T-helper 2 cell (primary cell): ENCODE results near the gene ATXN7L2.

Experiments used
- DNase-seq, 5 experiments: peaks; one replicate each; pipeline versions ENCODE4 v3.0.0 to v3.0.0-alpha.2; 2012 to 2022

Gene ATXN7L2

DNA sequence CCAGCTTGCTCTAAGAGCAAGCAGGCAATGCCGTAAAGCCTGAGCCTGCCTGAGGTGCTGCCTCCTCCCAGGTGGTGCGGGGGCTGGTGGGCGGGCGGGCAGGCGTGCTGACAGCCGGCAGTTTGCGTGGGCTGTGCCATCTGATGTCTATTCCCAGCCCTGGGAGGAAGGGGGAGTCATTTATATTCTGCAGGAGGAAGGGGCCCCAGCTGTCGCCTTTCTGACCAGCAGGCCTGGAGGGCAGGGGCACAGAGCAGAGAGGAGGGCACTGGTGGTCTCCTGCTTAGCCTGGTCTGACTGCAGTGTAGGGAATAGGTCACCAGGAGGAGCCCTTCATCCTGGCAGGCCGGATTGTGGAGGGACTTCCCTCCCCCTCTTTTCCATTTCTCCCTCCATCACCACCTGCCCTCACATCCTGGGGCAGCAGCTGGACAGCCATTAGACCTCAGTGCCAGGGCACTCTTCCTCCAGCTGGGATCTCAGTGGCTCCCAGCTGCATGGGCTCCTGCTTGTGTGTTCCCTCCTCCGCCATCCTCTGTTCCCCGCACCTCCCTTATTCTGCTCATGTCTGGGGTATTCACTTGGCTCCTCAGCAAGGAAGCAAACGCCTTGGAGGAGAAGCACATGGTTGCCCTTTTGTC, 14.6 kb downstream of the ATXN7L2 start:
- no peak for DNase-seq

DNA sequence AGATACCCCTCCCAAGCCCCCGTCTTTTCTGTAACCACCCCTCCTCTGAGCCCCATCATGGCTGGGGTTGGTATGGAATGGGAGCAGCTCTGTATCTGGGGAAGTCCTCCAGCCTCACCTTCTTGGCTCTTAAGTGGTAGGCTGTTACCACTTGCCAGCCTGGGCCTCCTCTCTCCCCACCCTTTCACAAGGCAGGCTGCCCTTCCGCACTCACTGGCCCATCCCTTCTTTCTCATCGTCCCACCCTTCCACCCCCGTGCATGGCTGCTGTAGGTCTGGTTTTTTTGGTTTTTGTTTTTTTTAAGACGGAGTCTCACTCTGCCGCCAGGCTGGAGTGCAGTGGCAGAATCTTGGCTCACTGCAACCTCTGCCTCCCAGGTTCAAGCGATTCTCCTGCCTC, 15.4 kb downstream of the ATXN7L2 start:
- no peak for DNase-seq

DNA sequence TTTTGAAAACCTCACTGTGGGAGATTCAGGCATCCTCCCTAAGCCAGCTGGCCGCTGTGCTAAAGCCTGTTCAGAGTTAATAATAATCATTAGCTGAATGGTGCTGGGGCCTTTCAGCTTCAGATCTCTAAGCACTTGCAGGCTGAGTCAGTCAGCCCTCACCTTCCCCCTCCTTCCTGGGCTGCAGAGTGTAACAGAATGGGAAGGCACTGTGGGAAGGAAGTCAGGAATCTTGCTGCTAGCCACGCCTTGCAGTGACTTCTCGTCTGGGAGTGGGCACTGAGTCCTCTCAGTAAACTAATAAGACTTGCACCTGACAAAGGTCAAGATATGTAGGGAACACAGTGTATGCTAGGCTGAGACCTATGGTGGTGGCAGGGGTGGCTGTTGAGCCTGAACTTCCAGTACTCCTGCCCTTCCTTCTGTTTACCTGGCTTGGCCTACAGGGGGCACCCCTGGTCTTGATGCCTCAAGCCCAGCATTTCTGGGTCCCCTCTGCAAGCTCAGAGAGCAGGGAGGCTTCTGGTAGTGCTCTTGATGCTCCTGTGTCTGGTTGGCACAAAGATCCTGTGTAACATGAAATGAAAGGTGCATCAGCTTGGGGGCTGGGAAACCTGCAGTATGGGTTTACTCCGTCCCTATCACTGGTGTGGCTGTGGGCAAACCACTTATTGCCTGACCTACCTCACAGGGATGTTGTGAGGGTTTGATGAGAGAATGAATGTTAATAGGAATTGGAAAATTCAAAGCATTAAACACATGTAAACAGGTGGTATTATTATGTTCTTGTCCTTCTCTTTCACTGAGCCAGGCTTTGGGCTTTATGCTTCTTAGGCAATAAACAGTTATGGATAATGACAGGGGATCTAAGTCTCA, 16.2 kb downstream of the ATXN7L2 start:
- peak in 4 of 5 experiments; percentile 36 to 58 (median 48) for DNase-seq

- DNase-seq: no peak
These were observed 17.3 kb downstream of the ATXN7L2 start for GRCh38 chr1:109500941-109501381.

- DNase-seq: no peak
These were observed 18.1 kb downstream of the ATXN7L2 start for GRCh38 chr1:109501644-109502363.

- peak in 3 of 5 experiments; percentile 56 to 70 (median 69) for DNase-seq
These were observed 18.7 kb downstream of the ATXN7L2 start for GRCh38 chr1:109502364-109502851.

- DNase-seq: no peak
These were observed 20.2 kb downstream of the ATXN7L2 start for GRCh38 chr1:109503935-109504334.

DNA sequence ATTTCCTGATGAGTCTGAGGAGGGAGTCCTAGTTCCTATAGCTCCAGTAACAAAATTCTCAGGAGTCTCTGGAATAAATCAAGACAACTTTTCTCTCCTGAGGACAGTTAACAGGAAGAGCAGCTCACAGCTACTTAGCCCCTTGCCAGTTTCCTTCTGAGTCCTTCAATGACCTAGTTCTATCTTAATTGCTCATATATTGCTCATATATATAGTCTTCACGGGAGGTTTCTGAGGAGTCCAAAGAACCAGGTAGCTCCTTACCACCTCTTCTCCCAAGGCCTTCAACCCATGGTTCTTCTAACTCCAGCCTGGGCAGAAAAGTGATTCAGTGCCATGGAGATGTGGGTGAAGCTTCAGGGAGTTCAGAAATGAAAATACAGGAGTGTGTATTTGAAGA, 21.3 kb downstream of the ATXN7L2 start:
- DNase-seq: no peak

GRCh38 chr1:109508001-109508872, 24.5 kb downstream of the ATXN7L2 start:
- no peak for DNase-seq

- DNase-seq: no peak
These were observed 25.1 kb downstream of the ATXN7L2 start for GRCh38 chr1:109508873-109509175.

- DNase-seq: peak; percentile 39 to 76 (median 48)
These were observed 25.8 kb downstream of the ATXN7L2 start, which contains the start of gene AMIGO1 for GRCh38 chr1:109509176-109510134. TSS of gene AMIGO1 (minus strand) at chr1:109509727. CDS start at chr1:109508912, 815 bp downstream.

DNA sequence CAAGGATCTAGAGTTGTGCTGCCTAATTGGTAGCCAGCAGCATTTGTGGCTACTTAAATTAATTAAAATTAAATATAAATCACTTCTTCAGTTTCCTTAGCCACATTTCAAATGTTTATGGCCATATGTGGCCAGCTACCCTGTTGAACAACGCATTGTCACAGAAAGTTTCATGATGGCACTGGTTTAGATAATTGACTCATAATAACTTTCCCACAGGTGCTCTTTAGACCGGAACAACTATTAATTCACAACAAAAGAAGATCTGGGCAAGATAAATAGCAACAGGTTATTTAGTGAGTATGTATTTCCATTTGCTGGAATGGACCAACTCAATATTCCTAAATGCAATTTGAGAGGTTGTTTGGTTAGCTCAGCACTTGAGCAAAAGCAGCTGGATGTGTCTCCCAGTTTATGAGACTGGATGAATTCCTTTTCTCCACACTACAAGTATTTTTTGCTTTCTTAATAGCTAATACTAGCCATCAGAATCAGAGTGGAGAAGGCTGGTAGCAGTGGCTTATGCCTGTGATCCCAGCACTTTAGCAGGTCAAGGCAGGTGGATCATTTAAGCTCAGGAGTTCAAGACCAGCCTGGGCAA, 29.5 kb downstream of the ATXN7L2 start:
- no peak for DNase-seq

DNA sequence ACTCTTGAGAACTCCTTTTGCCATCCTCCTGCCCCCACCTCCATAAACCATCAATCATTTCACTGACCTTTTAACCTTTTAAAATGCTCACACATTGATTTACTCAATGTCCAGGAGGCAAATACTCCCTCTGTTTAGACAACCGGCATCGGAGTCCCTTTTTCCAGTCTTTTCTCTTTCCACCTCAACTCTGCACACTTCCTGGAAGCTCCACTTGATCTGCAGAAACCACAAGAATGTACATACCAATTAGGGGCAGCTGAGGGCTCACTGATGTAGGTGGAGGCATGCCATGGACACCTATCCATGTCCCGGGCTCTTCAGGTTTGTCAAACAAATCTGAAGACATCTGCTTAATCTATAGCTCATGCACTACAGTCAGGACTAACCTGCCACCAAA, 31.1 kb downstream of the ATXN7L2 start:
- DNase-seq: no peak

- DNase-seq: no peak
These were observed 33.2 kb downstream of the ATXN7L2 start for GRCh38 chr1:109516872-109517271.

DNA sequence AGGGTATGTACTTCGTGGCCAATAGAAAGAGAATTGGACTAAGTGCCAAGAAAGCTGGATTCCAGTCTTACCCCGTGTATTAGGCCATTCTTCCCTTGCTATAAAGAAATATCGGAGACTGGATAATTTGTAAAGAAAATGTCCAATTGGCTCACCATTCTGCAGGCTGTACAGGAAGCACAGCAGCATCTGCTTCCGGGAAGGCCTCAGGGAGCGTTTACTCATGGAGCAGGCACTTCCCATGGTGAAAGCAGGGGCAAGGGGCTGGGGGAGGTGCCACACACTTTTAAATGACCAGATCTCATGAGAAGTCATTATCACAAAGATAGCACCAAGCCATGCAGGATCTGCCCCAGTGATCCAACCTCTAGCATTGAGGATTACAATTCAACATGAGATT, 33.6 kb downstream of the ATXN7L2 start:
- no peak for DNase-seq

DNA sequence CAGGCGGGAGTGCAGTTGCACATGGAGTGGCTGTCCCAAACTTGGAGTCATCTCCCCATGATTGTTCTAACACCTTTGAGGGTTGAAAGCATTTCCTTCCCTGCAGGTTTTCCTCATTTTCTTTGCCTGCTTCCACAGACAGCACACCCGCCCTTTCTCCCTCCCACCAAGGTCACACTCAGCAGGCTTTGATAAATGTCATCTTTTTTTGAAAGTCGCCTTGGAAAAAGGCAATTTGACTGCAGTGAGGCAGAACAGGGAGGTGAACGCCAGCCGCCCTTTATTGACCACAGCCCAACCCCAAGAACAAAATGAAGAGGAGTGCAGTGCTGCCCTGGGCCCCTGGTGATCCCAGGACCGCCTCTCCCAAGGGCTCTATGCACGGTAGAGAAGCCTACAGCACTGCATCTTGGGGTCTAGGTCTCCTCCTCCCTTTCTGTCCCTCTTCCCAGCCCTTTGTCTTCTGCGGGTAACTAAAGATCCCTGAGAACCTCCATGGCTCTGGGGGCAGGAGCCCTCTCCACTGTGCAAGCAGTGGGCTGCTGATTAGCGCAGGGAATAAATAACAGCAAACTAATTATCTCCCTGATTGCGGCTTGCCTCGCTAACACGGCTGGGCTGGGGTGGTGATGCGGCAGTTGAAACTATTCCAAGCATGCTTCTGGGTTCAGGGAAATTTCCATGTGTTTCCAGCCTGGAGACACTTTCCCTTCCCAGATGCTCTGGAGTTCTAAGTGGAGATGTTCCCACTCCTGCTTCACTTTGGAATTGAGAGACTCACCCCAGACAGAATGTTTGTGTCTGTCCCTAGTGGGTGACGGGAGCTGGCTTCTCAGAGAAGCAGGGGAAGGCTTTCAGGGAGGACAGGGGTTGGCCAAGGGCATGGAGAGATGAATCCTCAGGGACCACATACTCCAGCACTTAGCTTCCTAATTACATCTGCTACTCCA, 37.6 kb downstream of the ATXN7L2 start:
- DNase-seq: no peak

DNA sequence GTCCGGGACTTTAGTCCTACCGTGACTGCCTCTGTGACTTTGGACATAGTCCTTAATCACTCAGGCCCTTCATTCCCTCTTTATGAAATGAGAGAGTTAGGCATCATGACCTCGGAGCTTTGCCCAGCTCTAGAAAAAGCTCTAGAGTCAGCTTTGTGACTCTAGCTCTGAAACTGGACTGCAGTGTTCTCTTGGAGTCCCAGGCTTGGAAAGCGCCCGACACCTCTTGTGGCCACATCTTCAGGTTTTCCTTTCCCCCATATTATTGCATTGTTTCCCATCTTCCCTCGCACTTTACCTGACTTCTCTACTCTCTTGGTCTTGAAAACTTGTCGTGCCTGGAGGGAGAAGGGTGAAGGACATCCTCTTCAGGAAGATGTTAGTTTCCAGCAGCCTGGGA, 38.3 kb downstream of the ATXN7L2 start:
- DNase-seq: no peak

DNA sequence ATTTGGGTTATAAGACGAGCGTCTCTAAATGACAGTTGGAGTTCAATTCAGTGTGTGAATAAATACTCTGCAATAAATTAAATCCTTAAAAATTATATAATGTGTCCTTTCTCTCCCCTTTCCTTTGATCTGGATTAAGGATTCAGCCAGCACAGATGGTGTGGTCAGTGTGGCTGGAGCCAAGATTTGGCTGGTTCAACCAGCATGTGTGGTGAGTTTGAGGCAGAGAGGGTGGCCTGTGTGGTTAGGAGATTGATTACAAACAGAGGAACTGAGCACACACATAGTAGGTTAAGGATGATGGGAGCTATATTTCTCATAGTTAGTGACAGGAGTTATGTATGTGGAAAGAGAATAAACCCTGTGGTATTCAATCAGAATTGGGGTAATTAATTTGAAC, 40.0 kb downstream of the ATXN7L2 start:
- no peak for DNase-seq

GRCh38 chr1:109527098-109527811, 43.5 kb downstream of the ATXN7L2 start:
- no peak for DNase-seq
